Stimulated activated CD8-positive, alpha-beta memory T cell treated with anti-CD3 and anti-CD28 coated beads, Interleukin-4, amount 100 ng/mL, for 24 hours (primary cell): ENCODE data around the gene HTR3B.
A peak's percentile ranks its signal among the peaks of the same experiment; 100 is the strongest.

ENCODE experiments used
- DNase-seq: peaks from one replicate; pipeline ENCODE4 v3.0.0-alpha.2; 2020; ENCODE audit warnings: low read depth

Gene HTR3B

GRCh38 chr11:113947994-113948393 lies 43.4 kb downstream of the HTR3B start:
- DNase-seq = no peak

GRCh38 chr11:113949891-113950290 lies 45.3 kb downstream of the HTR3B start:
- no peak for DNase-seq

DNA sequence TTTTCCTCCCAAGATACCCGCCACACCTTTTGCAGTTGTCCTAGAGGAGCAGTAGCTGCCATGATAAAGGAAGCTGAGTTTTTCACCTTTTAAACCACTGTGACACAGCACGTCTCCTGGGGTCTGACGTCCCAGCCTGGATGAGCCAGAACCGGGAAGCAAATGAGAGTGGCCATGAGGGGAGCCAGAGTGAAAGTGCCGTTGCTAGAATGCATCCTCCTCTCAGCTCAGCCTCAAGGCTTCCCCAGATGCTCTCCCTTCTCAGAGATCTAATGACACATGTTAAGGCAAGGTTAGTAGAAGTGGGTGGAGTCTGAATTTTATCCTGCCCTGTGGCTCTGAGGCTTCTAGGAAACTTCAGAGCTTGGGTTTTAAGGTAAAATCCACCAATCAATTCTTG lies 46.9 kb downstream of the HTR3B start:
- DNase-seq = no peak

DNA sequence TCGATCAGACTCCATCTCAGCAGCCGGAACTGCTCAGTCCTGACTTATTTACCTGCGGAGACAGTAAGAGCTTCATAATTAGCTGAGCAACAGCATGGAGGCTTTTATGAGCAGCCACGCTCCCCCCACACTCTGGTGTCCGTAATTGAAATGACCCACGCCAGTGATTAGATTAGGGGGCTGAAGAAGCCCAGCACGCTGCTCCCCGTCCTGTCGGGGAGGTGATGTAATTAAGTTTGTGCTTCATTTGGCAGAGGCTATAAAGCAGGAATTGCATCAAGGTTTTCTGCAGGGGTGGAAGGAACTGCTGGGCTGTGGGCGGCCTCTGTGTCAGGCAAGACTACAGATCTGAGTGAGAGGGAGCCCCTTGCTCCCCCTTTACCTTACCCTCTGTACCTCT lies 47.5 kb downstream of the HTR3B start:
- no peak for DNase-seq

DNA sequence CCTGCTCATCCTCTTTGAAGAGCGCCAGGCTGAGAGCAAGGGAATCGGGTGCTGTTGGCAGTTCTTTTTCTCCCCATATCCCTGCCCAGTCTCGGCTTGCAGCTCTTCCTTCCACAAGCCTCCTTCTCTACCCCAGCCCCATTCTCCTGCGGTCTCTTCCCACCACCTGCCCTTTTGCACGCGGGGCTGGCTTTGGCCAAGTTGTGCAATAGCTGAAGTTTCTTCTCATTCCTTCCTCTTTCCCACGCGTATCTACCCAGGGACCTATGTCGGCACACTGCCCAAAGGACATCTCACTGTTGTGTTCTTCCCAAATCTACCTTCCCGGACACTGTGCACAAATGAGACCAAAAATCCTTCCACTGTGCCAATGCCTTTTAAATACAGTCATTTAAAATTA lies 48.0 kb downstream of the HTR3B start:
- no peak for DNase-seq

DNA sequence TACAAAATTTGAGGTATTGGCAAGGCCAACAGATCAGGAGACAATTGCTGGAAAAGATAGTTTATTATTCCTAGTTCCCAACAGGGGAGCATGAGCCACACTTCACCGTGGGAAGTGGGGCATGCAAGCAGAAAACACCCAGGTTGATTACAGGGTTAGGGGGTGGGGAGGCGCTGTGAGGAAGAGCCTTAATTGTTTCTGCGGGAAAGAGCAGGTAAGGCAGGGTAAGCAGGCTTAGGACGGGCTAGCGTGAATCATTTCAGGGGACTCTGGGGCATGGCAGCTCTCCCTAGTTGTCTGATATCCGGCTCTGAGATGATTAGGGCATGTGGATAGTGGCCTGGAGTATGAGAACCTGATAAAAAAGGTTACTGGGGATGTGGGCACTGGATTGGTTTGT lies 49.6 kb downstream of the HTR3B start:
- DNase-seq = no peak

- DNase-seq = no peak
These were observed 52.4 kb downstream of the HTR3B start for GRCh38 chr11:113956986-113957385.

- DNase-seq = no peak
These were observed 56.2 kb downstream of the HTR3B start for GRCh38 chr11:113960702-113961330.

GRCh38 chr11:113967361-113967760 lies 62.8 kb downstream of the HTR3B start:
- no peak for DNase-seq

GRCh38 chr11:113971506-113972195 lies 67.1 kb downstream of the HTR3B start:
- DNase-seq = no peak

DNA sequence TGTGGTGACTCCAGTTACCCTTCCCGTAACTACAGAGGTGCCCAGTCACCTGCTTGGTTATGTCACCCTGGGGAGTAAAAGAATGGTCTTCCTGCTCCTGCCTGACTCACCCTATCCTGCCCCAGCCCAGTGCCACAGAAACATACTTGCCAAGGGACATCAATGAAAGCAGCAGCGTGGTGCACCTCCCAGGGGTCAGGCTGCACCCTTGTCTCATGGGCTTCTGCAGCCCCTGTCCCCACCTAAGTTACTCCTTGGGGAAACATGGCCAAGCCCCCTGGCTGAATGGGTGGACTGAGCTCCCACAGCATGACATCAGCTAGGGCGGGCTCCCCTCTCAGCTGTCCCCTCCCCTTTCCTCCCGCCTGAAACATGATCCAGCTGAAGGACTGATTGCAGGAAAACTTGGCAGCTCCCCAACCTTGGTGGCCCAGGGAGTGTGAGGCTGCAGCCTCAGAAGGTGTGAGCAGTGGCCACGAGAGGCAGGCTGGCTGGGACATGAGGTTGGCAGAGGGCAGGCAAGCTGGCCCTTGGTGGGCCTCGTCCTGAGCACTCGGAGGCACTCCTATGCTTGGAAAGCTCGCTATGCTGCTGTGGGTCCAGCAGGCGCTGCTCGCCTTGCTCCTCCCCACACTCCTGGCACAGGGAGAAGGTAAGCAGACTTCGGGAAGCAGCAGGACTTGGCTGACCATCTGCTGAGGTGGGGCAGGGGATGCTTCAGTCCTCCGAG lies 70.3 kb downstream of the HTR3B start, which contains the start of gene HTR3A:
Gene HTR3A (plus strand): TSS at position 368 of the 730 bp plus-strand sequence. CDS start 218 bp downstream, at position 586.
- no peak for DNase-seq

DNA sequence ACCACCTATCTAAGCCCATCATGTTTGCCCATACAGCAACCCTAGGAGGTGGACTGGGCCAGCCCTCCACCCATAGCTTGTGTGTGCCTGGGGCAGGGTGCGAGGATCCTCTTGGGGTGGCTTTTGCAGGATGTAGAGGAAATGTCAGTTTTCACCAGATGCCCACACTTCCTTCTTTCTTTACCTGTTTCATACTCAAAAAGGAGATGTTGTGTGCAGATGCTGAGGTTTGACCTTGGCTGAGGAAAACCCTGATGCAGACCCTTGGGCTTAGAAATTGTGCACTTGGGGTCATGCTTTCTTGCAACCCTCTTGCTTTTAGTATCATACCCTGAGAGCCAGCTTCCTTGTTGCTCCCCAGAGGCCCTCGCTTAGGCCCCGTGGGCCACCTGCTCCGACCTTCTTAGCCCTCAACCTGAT lies 72.5 kb downstream of the HTR3B start:
- DNase-seq = no peak

DNA sequence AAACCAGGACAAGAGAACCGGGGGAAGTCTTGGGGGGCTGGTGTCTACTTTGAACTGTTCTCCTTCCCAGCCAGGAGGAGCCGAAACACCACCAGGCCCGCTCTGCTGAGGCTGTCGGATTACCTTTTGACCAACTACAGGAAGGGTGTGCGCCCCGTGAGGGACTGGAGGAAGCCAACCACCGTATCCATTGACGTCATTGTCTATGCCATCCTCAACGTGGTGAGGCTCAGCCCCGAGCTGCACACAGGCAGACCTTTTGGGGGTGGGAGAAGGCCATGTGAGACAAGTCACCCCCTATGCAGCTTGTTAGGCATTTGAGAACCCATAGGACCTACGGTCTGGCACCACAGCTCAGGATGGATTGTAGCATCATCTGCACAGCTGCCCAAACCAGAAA lies 73.1 kb downstream of the HTR3B start:
- DNase-seq = no peak

GRCh38 chr11:113979431-113979830 lies 74.8 kb downstream of the HTR3B start:
- DNase-seq = no peak

- DNase-seq = no peak
These were observed 76.2 kb downstream of the HTR3B start for GRCh38 chr11:113980785-113981184.

- no peak for DNase-seq
These were observed 77.7 kb downstream of the HTR3B start for GRCh38 chr11:113982306-113982705.

DNA sequence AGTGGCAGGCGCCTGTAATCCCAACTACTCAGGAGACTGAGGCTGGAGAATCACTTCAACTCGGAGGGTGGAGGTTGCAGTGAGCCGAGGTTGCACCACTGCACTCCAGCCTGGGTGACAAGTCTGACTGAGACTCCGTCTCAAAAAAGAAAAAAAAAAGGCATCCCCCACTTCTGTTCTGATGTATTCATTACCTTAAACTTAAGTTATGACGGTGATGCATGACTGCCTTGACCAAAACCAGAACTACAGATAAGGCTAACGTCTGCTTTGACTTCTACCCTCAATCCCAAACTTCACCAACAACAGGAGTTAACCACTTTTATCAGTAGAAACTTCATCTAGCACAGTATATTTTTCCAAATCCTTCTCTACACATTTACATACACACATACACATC lies 80.2 kb downstream of the HTR3B start:
- DNase-seq = no peak

DNA sequence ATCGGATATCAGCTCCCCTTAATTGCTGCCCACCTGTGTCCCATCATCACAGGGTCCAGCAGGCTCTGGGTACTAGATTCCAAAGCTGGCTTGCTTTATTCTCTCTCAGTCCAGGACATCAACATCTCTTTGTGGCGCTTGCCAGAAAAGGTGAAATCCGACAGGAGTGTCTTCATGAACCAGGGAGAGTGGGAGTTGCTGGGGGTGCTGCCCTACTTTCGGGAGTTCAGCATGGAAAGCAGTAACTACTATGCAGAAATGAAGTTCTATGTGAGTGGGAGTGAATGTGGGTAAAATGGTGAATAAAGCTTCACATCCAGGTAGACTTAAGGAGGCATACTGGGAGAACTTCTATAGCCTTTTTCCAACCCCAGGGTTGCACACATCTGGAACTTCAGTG lies 81.3 kb downstream of the HTR3B start:
- DNase-seq = no peak

- DNase-seq = no peak
These were observed 82.0 kb downstream of the HTR3B start for GRCh38 chr11:113986351-113987140.

DNA sequence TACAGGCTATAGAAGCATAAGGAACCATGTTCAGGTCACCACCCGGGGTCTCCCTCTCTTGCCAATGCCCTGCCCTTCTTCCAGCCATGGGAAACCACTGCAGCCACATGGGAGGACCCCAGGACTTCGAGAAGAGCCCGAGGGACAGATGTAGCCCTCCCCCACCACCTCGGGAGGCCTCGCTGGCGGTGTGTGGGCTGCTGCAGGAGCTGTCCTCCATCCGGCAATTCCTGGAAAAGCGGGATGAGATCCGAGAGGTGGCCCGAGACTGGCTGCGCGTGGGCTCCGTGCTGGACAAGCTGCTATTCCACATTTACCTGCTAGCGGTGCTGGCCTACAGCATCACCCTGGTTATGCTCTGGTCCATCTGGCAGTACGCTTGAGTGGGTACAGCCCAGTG lies 84.8 kb downstream of the HTR3B start:
- no peak for DNase-seq

DNA sequence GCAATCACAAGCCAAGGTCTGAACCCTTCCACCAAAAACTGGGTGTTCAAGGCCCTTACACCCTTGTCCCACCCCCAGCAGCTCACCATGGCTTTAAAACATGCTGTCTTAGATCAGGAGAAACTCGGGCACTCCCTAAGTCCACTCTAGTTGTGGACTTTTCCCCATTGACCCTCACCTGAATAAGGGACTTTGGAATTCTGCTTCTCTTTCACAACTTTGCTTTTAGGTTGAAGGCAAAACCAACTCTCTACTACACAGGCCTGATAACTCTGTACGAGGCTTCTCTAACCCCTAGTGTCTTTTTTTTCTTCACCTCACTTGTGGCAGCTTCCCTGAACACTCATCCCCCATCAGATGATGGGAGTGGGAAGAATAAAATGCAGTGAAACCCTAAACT lies 85.3 kb downstream of the HTR3B start:
- no peak for DNase-seq

DNA sequence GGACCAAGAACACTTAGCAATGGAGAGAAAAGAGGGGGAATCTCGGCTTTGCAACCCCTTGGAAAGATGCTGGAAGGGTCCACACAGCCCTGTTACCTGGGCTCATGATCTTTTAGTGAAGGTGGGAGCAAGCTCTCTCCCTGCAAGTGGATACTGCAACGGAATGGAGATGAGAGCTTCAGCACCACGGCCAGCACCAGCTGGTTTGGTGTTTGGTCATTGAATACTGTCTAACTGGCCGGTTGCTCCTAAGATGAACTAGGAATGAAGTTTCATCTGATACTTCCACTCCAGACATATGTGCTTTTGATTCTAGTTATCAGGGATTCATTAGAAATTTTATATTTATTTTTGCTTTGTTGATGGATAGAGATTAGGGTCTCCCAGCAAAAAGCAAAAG lies 86.6 kb downstream of the HTR3B start:
- peak; percentile 1 for DNase-seq
